SK-N-SH (cell line): Measurements from ENCODE around the gene MMADHC. TPM values are rescaled to one million over a fixed set of nuclear protein-coding genes. Genes with fewer than 3 reads are reported as not detected.

ENCODE experiments used
- CTCF ChIA-PET: fragments of 300-600, 350-600 bp; formaldehyde crosslinking; extraction: SDS; loops from one replicate; lab custom pipeline; 2021; lab: Yijun Ruan, JAX
- POLR2A ChIA-PET: fragments of 350-600 bp; sonication (Branson Sonifier 250); formaldehyde crosslinking; extraction: SDS; loops from one replicate; lab custom pipeline; 2020; ENCODE audit warnings: antibody characterized with exemption, inconsistent platforms; lab: Yijun Ruan, JAX
- DNase-seq: peaks from one replicate; pipeline ENCODE4 v3.0.0; 2012
- H2AFZ ChIP-seq: fragments of 200-600 bp; sonication (generic); 2 replicates; pipeline ENCODE4 v1.8.1; 2016; ENCODE audit warnings: antibody characterized with exemption, mild to moderate bottlenecking, low read depth
- H3F3A ChIP-seq: fragments of 200-600 bp; sonication (generic); replicated peaks from 2 replicates; pipeline ENCODE3; 2016; ENCODE audit warnings: antibody characterized with exemption, mild to moderate bottlenecking; ENCODE audit not compliant: insufficient read depth
- H3K27ac ChIP-seq, 2 experiments: fragments of 200-500 bp in 1 of 2; fragments of 200-600 bp in 1 of 2; sonication (Bioruptor generic) in 1 of 2; sonication (generic), shearing (Covaris generic) in 1 of 2; 2 replicates each; pipeline versions ENCODE4 v1.5.1 to v1.6.1; 2014 to 2016; ENCODE audit warnings: low read depth in 2 of 2, inconsistent platforms in 1 of 2, low read length in 1 of 2, mild to moderate bottlenecking in 1 of 2, mixed read lengths in 1 of 2
- H3K27me3 ChIP-seq: fragments of 200-600 bp; sonication (generic), shearing (Covaris generic); 2 replicates; pipeline ENCODE4 v1.6.1; 2016; ENCODE audit warnings: mixed run types; ENCODE audit not compliant: insufficient read depth
- H3K36me3 ChIP-seq, 2 experiments: fragments of 200-500 bp in 1 of 2; fragments of 200-600 bp in 1 of 2; sonication (Bioruptor generic) in 1 of 2; sonication (generic) in 1 of 2; replicated peaks in 1 of 2; 2 replicates each; pipeline versions ENCODE3 to v1.5.1; 2014 to 2016; ENCODE audit warnings: low read length in 1 of 2, mild to moderate bottlenecking in 1 of 2; ENCODE audit not compliant: insufficient read depth in 2 of 2, control insufficient read depth in 1 of 2
- H3K4me1 ChIP-seq, 2 experiments: fragments of 200-500 bp in 1 of 2; fragments of 200-600 bp in 1 of 2; sonication (Bioruptor generic) in 1 of 2; sonication (generic), shearing (Covaris generic) in 1 of 2; 2 replicates each; pipeline versions ENCODE4 v1.5.1 to v1.6.1; 2014 to 2016; ENCODE audit warnings: low read depth in 1 of 2, low read length in 1 of 2, mixed run types in 1 of 2; ENCODE audit not compliant: insufficient read depth in 2 of 2, control insufficient read depth in 1 of 2
- H3K4me2 ChIP-seq: fragments of 200-600 bp; sonication (generic), shearing (Covaris generic); 2 replicates; pipeline ENCODE4 v1.6.1; 2017; ENCODE audit warnings: mixed run types
- H3K4me3 ChIP-seq, 2 experiments: fragments of 200-500 bp in 1 of 2; fragments of 200-600 bp in 1 of 2; sonication (Bioruptor generic) in 1 of 2; sonication (generic), shearing (Covaris generic) in 1 of 2; 2 replicates each; pipeline versions ENCODE4 v1.5.1 to v1.8.1; 2014 to 2016; ENCODE audit warnings: low read depth in 2 of 2, inconsistent platforms in 1 of 2, low read length in 1 of 2, mild to moderate bottlenecking in 1 of 2, mixed read lengths in 1 of 2, moderate library complexity in 1 of 2
- H3K79me2 ChIP-seq: fragments of 200-600 bp; sonication (generic); 2 replicates; pipeline ENCODE4 v1.8.1; 2017; ENCODE audit warnings: mild to moderate bottlenecking; ENCODE audit not compliant: insufficient read depth
- H3K9ac ChIP-seq: fragments of 200-600 bp; sonication (generic); 2 replicates; pipeline ENCODE4 v1.6.1; 2017; ENCODE audit warnings: mixed run types
- H3K9me2 ChIP-seq: fragments of 200-600 bp; sonication (generic); 2 replicates; pipeline ENCODE4 v1.6.1; 2017; ENCODE audit warnings: mixed run types
- H3K9me3 ChIP-seq: fragments of 200-600 bp; sonication (generic); 2 replicates; pipeline ENCODE4 v1.6.1; 2017; ENCODE audit warnings: mixed run types, mild to moderate bottlenecking, moderate library complexity
- H4K20me1 ChIP-seq: fragments of 200-600 bp; sonication (generic); 2 replicates; pipeline ENCODE4 v1.6.1; 2017; ENCODE audit warnings: mild to moderate bottlenecking, mixed run types; ENCODE audit not compliant: insufficient read depth
- EP300 ChIP-seq, 2 experiments: IDR thresholded peaks; 2 replicates each; pipeline versions ENCODE4 v1.4.0 to v1.6.1; 2012; ENCODE audit warnings: borderline replicate concordance in 1 of 2, low read depth in 1 of 2, low read length in 1 of 2
- JUND ChIP-seq: IDR thresholded peaks from 2 replicates; pipeline ENCODE4 v1.4.0; 2012
- NRF1 ChIP-seq: IDR thresholded peaks from 2 replicates; pipeline ENCODE4 v1.6.1; 2012; ENCODE audit warnings: low read depth, mild to moderate bottlenecking, low read length
- PBX3 ChIP-seq: IDR thresholded peaks from 2 replicates; pipeline ENCODE4; 2012
- REST ChIP-seq: IDR thresholded peaks from 2 replicates; pipeline ENCODE4 v1.6.1; 2012; ENCODE audit warnings: mild to moderate bottlenecking, low read depth, low read length, moderate library complexity
- SMC3 ChIP-seq: IDR thresholded peaks from 2 replicates; pipeline ENCODE4 v1.6.1; 2012; ENCODE audit warnings: low read depth, low read length, improper control_type of control experiment
- WGBS: methylation state at CpG from one replicate; pipeline ENCODE4 v1.1.6; 2017; ENCODE audit warnings: low lambda C conversion rate; 5-methylcytosine and 5-hydroxymethylcytosine counted together
- polyA plus RNA-seq, 3 experiments: library from polyadenylated mRNA; depleted of rRNA; stranded (reverse); fragments of >200 nt; gene quantifications; 2 replicates each; pipeline ENCODE4 v1.2.3, GENCODE V29; 2012
- TF ChIP-seq, protein P1 (sequence below): fragments of 150-350 bp; IDR thresholded peaks from 2 replicates; pipeline ENCODE4 v1.6.1; 2017; ENCODE audit warnings: antibody characterized with exemption, low read length, low read depth, borderline replicate concordance

MMADHC gene
- polyA plus RNA-seq, 1 of the 3 experiments (the other 2 are of a cell fraction): 40.4 TPM

GRCh38 chr2:149585166-149585885, 2.2 kb downstream of the MMADHC start:
- Histone ChIP-seq H3K9me3 (no peaks in the 10 kb centered on the region), H3K36me3 (peaks cover 39 to 54% of the 10 kb centered on the region in 2 experiments), H3K4me3 (peak overlapping the region; percentile 63 to 85; a peak in 2 of 4 replicates), H3K27me3 (no peaks in the 10 kb centered on the region), H2AFZ (no peak overlapping the region), H3K4me2 (peak overlapping the region; percentile 79), H3K27ac (no peak overlapping the region; a peak in 1 of 4 replicates), H3F3A (peaks cover 17% of the 10 kb centered on the region), H3K9ac (peak overlapping the region; percentile 98; the same call in 1 of the 2 replicates), H3K9me2 (no peaks in the 10 kb centered on the region), H4K20me1 (no peaks in the 10 kb centered on the region), H3K79me2 (peaks cover 50% of the 10 kb centered on the region), H3K4me1 (peaks cover 5 to 19% of the 10 kb centered on the region in 2 experiments; a peak in 3 of 4 replicates)
- TF ChIP-seq NRF1 (no peak), JUND (no peak), SMC3 (no peak), PBX3 (no peak)
- TF ChIP-seq, protein P1, sequence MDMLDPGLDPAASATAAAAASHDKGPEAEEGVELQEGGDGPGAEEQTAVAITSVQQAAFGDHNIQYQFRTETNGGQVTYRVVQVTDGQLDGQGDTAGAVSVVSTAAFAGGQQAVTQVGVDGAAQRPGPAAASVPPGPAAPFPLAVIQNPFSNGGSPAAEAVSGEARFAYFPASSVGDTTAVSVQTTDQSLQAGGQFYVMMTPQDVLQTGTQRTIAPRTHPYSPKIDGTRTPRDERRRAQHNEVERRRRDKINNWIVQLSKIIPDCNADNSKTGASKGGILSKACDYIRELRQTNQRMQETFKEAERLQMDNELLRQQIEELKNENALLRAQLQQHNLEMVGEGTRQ: no peak
- ChIA-PET POLR2A (no interaction called here), CTCF (interaction anchor here (1.0 to 2.6 kb wide), 4 partner anchors 8 to 1653 kb away, joined by 3 to 18 read pairs (median 4); partner anchors contain the start of gene LYPD6B)
- no peak for DNase-seq
- WGBS: 94% methylated on average over 2 of the region's 2 CpGs

DNA sequence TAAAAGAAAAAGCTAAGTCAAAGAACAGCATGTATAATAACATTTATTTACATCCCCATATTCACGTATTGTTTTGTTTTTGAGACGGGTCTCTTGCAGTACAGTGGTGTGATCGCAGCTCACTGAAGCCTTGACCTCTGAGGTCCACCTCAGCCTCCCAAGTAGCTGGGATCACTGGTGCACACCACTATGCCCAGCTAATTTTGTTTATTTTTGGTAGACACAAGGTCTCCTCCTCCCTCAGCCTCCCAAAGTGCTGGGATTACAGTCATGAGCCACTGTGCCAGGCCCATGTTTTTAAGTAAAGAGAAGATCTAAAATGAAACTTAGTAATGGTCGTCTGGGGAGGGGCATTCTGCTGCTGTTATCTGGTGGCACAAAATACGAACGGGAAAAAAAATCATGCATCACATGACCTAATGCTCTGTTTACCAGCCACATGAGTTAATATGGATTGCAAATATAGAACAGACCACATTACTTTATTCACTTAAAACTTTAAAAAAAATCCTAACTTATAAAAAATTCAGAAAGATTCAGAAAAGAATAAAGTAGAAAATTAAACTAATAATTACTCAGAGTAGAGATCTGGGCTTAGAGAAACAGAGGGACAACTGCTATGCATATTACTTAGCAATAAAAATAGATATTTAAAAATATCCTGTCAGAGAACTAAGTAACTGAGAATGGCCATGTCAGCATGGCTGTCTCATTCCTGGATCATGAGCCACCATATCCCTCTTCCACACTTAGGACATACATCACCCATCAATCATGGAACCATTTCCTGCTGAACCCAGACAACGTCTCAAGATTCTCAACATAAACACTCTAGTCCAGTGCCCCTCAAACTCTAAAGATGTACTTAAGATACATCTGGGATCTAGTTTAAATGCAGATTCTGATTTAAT, 7.3 kb downstream of the MMADHC start:
- H3K9ac ChIP-seq: no peak overlapping the region
- H3K36me3 ChIP-seq: peaks cover 82 to 83% of the 10 kb centered on the region in 2 experiments
- 0 out of 2 replicates have a peak overlapping the region, but pooled peaks have one; percentile 11 for H3K4me2 ChIP-seq
- H3K4me3 ChIP-seq: no peak overlapping the region
- ChIA-PET POLR2A (no interaction called here), CTCF (interaction anchor here (1.0 to 1.7 kb wide), 3 partner anchors 7 to 19 kb away, joined by 3 to 9 read pairs (median 7); no protein-coding TSS in a partner anchor)
- H4K20me1 ChIP-seq: no peaks in the 10 kb centered on the region
- WGBS: 85% methylated on average over 7 of the region's 7 CpGs
- DNase-seq: no peak
- TF ChIP-seq REST (no peak), PBX3 (peak; percentile 57), EP300 (IDR thresholded peaks at IDR 0.05; ENCODE audit: borderline replicate concordance in 1 of 2, low read depth in 1 of 2, low read length in 1 of 2) (no peak)
- H3K9me3 ChIP-seq: no peaks in the 10 kb centered on the region
- H3F3A ChIP-seq: peaks cover 42% of the 10 kb centered on the region
- no peaks in the 10 kb centered on the region for H3K9me2 ChIP-seq
- peaks cover 0 to 7% of the 10 kb centered on the region in 2 experiments; a peak in 2 of 4 replicates for H3K4me1 ChIP-seq
- H3K79me2 ChIP-seq: peaks cover 69% of the 10 kb centered on the region
- H2AFZ ChIP-seq: no peak overlapping the region
- peak overlapping the region in 1 of 2 experiments; percentile 60; a peak in 2 of 4 replicates for H3K27ac ChIP-seq
- no peaks in the 10 kb centered on the region for H3K27me3 ChIP-seq
